ENCODE data around the gene TMEM218.

Gene TMEM218

DNA sequence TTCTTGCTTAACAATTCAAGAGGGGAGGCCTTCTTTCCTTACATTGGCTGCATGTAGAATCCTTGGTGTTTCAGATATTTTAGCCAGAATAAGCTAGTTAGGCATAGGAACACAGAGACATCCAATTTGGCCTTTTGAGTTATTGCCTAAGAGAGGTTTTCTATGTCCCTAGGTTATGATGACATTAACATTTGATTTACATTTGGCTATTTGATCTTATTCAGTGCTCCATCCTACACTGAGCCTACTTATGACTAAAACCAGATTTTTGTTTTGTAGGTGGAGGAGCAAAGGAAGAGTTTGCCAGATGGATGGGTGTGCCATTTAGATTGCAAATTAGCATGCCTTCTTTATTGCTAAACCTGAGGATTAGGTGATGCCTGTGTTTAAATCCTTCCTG lies 59.4 kb downstream of the TMEM218 start:
- DNase-seq: no peak

- DNase-seq: no peak
These were observed 62.1 kb downstream of the TMEM218 start for GRCh38 chr11:125049164-125049792.
